HG03342 (cell line): ENCODE results near the gene CPNE8.

Experiments
- ATAC-seq: cut with Tn5 transposase; IDR thresholded peaks from one replicate; pipeline ENCODE4 v1.9.1; 2021; ENCODE audit warnings: mild to moderate bottlenecking, moderate library complexity; ENCODE audit not compliant: unreplicated experiment

Gene CPNE8

GRCh38 chr12:38898001-38898684 is 7.2 kb downstream of the CPNE8 start:
- ATAC-seq = no peak

DNA sequence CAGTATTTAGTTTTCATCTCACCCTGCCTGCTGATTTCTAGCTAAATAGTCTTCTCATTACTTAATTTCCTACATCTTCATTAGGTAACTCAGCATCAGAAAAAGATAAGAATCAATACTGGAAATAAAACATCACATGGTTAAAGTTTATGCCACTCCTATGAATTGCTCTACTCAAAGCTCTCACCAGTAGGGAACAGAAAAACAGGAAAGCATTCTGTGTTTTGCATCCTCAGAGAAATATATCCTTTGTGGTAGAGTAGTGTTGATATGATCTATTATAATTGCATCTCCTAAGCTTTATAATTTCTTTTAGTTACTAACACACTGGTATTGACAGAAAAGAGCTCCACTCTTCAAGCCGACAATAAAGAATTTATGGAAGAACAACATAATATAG is 9.9 kb downstream of the CPNE8 start:
- no peak for ATAC-seq

DNA sequence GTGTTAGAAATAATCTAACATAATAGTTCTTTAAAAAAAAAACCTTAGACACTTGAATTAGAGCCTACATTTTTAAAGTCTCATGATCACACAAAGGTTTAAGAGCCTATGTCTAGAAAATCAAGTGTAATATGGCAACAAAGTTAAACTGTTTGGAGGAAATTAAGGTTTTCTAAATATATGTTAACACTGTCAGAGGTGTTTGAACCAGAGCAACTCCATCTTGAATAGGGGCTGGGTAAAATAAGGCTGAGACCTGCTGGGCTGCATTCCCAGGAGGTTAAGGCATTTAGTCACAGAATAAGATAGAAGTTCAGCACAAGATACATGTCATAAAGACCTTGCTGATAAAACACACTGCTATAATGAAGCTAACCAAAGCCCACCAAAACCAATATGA is 12.4 kb downstream of the CPNE8 start:
- no peak for ATAC-seq

DNA sequence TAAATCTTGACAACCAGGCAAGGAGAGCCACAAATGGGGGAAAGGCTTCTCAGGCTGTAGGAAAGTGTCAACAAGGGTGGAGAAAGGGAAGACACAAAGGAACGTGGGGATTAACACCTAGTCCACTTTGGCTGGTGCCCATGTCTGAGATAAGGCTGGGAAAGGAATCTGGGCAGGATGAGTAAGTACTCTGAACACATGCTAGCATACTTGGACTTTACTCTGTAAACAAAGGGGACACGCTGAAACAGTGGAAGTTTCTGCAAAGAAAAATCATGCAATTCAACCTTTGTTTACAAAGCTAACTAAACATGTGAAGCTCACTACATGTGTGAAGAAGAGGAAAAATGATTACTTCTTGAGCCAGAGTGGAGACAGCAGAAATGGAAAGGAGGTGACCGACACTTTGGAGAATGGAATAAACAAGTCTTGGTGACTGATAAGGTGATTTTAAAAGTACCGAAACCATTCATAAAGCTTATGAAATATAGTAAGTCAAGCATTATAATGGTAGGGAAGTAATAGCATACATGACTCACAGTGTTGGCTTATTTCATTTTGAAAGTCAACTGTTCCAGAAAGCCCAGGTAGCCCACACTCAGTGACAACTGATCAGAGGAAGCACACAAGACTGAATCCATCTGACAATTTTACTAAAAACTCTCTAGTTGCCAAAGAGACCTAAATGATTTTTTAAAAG is 13.2 kb downstream of the CPNE8 start:
- peak; percentile 59 for ATAC-seq

GRCh38 chr12:38890102-38890855 is 15.1 kb downstream of the CPNE8 start:
- ATAC-seq = no peak

GRCh38 chr12:38889297-38889815 is 16.0 kb downstream of the CPNE8 start:
- ATAC-seq = no peak

GRCh38 chr12:38887770-38888169 is 17.6 kb downstream of the CPNE8 start:
- ATAC-seq = no peak

- no peak for ATAC-seq
These were observed 18.5 kb downstream of the CPNE8 start for GRCh38 chr12:38886931-38887330.

DNA sequence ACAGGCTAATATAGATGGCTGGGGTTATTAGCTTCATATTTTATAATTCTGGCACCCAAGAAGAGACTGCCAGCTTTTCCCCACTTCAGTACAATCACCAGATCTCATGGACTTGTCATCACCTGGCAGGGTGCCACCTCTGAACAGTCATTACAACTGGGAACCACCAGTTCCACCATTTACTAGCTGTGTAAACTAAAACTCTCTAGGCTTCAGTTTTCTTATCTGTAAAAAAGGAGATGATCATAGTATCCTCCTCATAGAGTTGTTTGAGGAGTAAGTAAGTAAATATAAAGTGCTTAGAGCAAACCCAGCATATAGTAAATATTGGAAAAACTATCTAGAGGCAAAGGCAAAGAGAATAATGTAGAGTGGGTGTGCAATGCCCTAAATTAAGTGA is 19.3 kb downstream of the CPNE8 start:
- no peak for ATAC-seq

GRCh38 chr12:38884666-38885065 is 20.7 kb downstream of the CPNE8 start:
- no peak for ATAC-seq

GRCh38 chr12:38883629-38884134 is 21.7 kb downstream of the CPNE8 start:
- no peak for ATAC-seq

DNA sequence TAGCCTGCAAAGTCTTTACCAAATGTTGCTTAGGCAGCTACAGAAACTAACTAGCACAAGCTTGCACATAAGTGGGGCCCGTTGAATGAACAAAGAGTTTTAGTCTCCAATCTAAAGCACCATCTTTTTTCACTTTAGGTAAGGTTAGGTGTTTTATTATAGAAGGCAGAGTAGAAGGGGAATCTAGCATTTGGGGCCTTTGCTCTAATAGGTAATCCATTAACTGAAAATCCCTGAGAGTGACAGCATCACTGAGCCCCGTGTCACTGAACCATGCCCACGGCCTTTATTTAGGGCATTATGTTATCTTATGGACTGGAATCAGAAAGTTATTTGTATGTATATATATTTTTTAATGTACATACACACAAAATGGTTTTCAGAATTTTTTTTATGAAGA is 25.1 kb downstream of the CPNE8 start:
- ATAC-seq = peak; percentile 64

- no peak for ATAC-seq
These were observed 26.4 kb downstream of the CPNE8 start for GRCh38 chr12:38878986-38879385.

DNA sequence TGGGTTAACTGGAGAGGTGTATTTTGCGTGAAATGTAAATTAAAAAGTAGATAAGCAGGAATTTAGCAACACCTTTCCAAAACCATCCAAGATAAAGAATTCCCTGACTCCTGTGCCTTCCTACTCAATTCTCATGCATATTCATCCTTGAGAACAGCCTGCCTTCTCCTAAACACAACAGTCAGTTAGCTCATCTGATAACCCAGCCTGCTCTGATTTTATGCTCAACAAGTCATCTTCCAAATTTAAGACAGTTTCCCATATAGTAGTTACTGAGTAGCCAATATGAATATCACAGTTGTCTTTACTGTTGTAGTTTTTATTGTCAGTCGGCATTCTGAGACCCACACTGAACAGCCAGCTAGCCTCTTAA is 27.1 kb downstream of the CPNE8 start:
- ATAC-seq = no peak

DNA sequence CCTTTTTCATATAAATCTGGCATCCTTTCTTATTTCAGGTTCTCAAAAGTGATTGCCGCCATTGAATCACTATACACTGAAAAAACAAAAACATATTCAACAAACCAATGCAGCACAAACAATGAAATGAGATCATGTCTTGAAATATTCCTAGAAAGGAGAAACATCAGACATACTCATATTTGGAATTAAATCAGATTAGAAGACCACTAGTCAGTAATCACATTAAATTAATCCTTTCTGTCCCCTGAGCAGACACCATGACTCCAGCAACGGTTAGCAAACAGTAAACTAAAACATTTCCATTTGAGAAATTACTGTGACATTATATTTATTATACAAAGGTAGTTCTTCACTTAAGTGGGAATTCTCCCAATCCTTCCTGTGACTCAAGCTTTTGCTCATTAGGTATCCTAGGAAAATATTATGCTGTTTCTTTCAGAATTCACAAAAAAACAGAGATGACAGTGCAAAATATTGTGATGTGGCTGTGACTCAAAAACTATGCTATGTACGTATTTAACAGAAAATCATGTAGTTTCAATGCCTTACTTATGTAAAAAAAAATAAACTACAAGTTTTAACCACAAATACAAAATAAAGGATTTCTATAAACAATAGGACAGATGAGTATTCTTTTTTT is 29.7 kb downstream of the CPNE8 start:
- ATAC-seq = no peak

- ATAC-seq = no peak
These were observed 32.8 kb downstream of the CPNE8 start for GRCh38 chr12:38872561-38872960.

- no peak for ATAC-seq
These were observed 33.2 kb downstream of the CPNE8 start for GRCh38 chr12:38872156-38872555.

GRCh38 chr12:38869036-38869435 is 36.4 kb downstream of the CPNE8 start:
- ATAC-seq = no peak

DNA sequence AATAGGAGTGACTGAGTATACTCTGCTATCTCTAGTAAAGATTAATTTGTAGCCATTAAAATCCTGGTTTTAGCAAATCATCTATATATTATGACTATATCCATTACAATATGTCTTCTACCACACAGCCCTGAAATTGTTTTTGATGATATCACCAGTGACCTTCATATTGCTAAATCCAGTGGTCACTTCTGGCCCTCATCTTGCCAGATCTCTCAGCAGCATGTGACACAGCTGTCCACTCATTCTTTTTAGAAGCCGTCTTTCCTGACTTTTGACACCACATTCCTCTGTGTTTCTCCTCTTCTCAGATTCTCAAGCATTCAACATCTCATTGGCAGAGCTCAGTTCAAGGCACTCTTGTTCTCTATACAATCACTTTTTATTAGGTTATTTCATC is 54.9 kb downstream of the CPNE8 start:
- no peak for ATAC-seq

GRCh38 chr12:38847247-38847646 is 58.1 kb downstream of the CPNE8 start:
- no peak for ATAC-seq

DNA sequence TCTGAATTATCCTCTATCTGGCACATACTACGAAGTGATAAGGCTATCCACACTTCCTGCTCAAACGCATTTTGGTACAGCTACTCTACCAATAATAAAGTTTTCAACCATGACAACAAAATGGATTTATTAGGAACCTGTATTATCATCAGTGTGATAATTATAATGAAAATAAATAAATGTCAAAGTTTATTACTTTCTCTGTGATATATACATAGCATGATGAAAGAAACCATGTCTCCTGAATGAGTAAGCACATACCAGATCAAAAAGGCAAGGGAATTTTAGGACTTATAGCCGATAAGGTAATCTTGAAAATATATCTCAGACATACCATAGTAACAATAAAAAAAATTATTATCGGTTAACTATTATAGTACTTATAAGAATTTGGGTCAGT is 61.1 kb downstream of the CPNE8 start:
- ATAC-seq = no peak
